Liver (tissue), 2 donors: ENCODE data around the gene GNAT2.

ENCODE experiments used
- CTCF ChIP-seq: fragments of 150-350 bp; IDR thresholded peaks from 2 replicates; pipeline ENCODE4 v1.5.1; 2017; ENCODE audit warnings: improper control_type of control experiment, low read depth, low read length; ENCODE audit not compliant: missing input control
- REST ChIP-seq: IDR thresholded peaks from 2 replicates; pipeline ENCODE4 v1.6.1; 2016; ENCODE audit warnings: antibody characterized with exemption, mild to moderate bottlenecking
- donor health status: healthy.

- TF ChIP-seq REST = no peak
- no peak for TF ChIP-seq CTCF
Measured at GRCh38 chr1:109642626-109643025, 23.2 kb upstream of the GNAT2 start.
